Activated T-helper 1 cell treated with anti-CD3 and anti-CD28 coated beads, Interleukin-12 subunit alpha, Interleukin-12 subunit beta, Interleukin-2, Interleukin-4 antibody, amounts not matched to agents 30 ng/mL and 10 ng/mL and 1 ng/mL, durations not matched to agents 14 hours and 24 hours and 36 hours (primary cell): ENCODE results near the gene ATE1. TPM values are rescaled to one million over a fixed set of nuclear protein-coding genes. Genes with fewer than 3 reads are reported as not detected.
"Not testable (repeated sequence)": the region's sequence is repeated elsewhere in the genome, so short reads cannot be mapped to it uniquely, and the experiment has no call there.

Experiments used
- DNase-seq: peaks from one replicate; pipeline ENCODE4 v3.0.0; 2021; ENCODE audit warnings: low spot score
- H3K27ac Mint-ChIP-seq: one replicate; pipeline ENCODE4 v1.8.0; 2021; ENCODE audit warnings: mild to moderate bottlenecking, mixed read lengths
- H3K27me3 Mint-ChIP-seq: one replicate; pipeline ENCODE4 v1.8.0; 2022; ENCODE audit warnings: mild to moderate bottlenecking, moderate library complexity, mixed read lengths; ENCODE audit not compliant: insufficient read depth
- H3K36me3 Mint-ChIP-seq: one replicate; pipeline ENCODE4 v1.8.0; 2021; ENCODE audit warnings: low read depth, mixed read lengths
- H3K4me1 Mint-ChIP-seq: one replicate; pipeline ENCODE4 v1.8.0; 2021; ENCODE audit warnings: low read depth, mixed read lengths
- H3K4me3 Mint-ChIP-seq: one replicate; pipeline ENCODE4 v1.8.0; 2021; ENCODE audit warnings: mild to moderate bottlenecking, moderate library complexity, mixed read lengths
- H3K9me3 Mint-ChIP-seq: one replicate; pipeline ENCODE4 v1.8.0; 2021; ENCODE audit warnings: mixed read lengths
- intact Hi-C: fragments of 100-400 bp; cut with micrococcal nuclease; formaldehyde crosslinking; loops from one replicate; pipeline ENCODE4 v1.15.1; 2024
- total RNA-seq: library from RNA; stranded (reverse); gene quantifications from 2 replicates; pipeline ENCODE4 v1.2.3, GENCODE V29; 2022

The ATE1 gene
- total RNA-seq, 1 donor from 2014 or later, result 37.5 TPM

GRCh38 chr10:121834757-121835156 lies 93.1 kb downstream of the ATE1 start:
- no peaks in the 10 kb centered on the region for H3K4me1 Mint-ChIP-seq
- no peak overlapping the region for H3K27ac Mint-ChIP-seq
- H3K4me3 Mint-ChIP-seq, result no peak overlapping the region
- H3K27me3 Mint-ChIP-seq, result no peaks in the 10 kb centered on the region
- intact Hi-C loops, result no loop called here
- no peaks in the 10 kb centered on the region for H3K9me3 Mint-ChIP-seq
- DNase-seq, result no peak
- H3K36me3 Mint-ChIP-seq, result peaks cover 13% of the 10 kb centered on the region

- H3K27ac Mint-ChIP-seq, result no peak overlapping the region
- no peaks in the 10 kb centered on the region for H3K27me3 Mint-ChIP-seq
- H3K4me1 Mint-ChIP-seq, result no peaks in the 10 kb centered on the region
- H3K36me3 Mint-ChIP-seq, result peaks cover 19% of the 10 kb centered on the region
- intact Hi-C loops, result no loop called here
- H3K4me3 Mint-ChIP-seq, result no peak overlapping the region
- H3K9me3 Mint-ChIP-seq, result no peaks in the 10 kb centered on the region
- DNase-seq, result no peak
These were observed 94.4 kb downstream of the ATE1 start for GRCh38 chr10:121833387-121833786.

- intact Hi-C loops, result no loop called here
- H3K4me1 Mint-ChIP-seq, result no peaks in the 10 kb centered on the region
- H3K27me3 Mint-ChIP-seq, result no peaks in the 10 kb centered on the region
These were observed 95.2 kb downstream of the ATE1 start for GRCh38 chr10:121832647-121833046.

GRCh38 chr10:121831777-121832176 lies 96.1 kb downstream of the ATE1 start:
- no peaks in the 10 kb centered on the region for H3K9me3 Mint-ChIP-seq
- no peak overlapping the region for H3K27ac Mint-ChIP-seq
- no peaks in the 10 kb centered on the region for H3K27me3 Mint-ChIP-seq
- DNase-seq, result no peak
- H3K4me3 Mint-ChIP-seq, result no peak overlapping the region
- H3K36me3 Mint-ChIP-seq, result peaks cover 14% of the 10 kb centered on the region
- intact Hi-C loops, result no loop called here
- no peaks in the 10 kb centered on the region for H3K4me1 Mint-ChIP-seq

More at GRCh38 chr10:121832647-121833046, 95.2 kb downstream of the ATE1 start:
- Mint-ChIP-seq H3K4me3 (no peak overlapping the region), H3K27ac (no peak overlapping the region), H3K36me3 (peaks cover 14% of the 10 kb centered on the region), H3K9me3 (no peaks in the 10 kb centered on the region)
- no peak for DNase-seq

GRCh38 chr10:121831237-121831636 lies 96.6 kb downstream of the ATE1 start:
- no peaks in the 10 kb centered on the region for H3K4me1 Mint-ChIP-seq
- H3K36me3 Mint-ChIP-seq, result peaks cover 16% of the 10 kb centered on the region
- DNase-seq, result no peak
- no peaks in the 10 kb centered on the region for H3K9me3 Mint-ChIP-seq
- H3K27me3 Mint-ChIP-seq, result no peaks in the 10 kb centered on the region
- H3K4me3 Mint-ChIP-seq, result no peak overlapping the region
- H3K27ac Mint-ChIP-seq, result no peak overlapping the region
- intact Hi-C loops, result no loop called here

- H3K36me3 Mint-ChIP-seq, result peaks cover 11% of the 10 kb centered on the region
- H3K9me3 Mint-ChIP-seq, result no peaks in the 10 kb centered on the region
- no peaks in the 10 kb centered on the region for H3K27me3 Mint-ChIP-seq
- no peak overlapping the region for H3K27ac Mint-ChIP-seq
- H3K4me3 Mint-ChIP-seq, result no peak overlapping the region
- no peaks in the 10 kb centered on the region for H3K4me1 Mint-ChIP-seq
- intact Hi-C loops, result no loop called here
- DNase-seq, result no peak
These were observed 97.7 kb downstream of the ATE1 start for GRCh38 chr10:121830101-121830500.

- no peaks in the 10 kb centered on the region for H3K9me3 Mint-ChIP-seq
- no peak overlapping the region for H3K27ac Mint-ChIP-seq
- intact Hi-C loops, result no loop called here
- DNase-seq, result no peak
- H3K4me3 Mint-ChIP-seq, result no peak overlapping the region
- H3K36me3 Mint-ChIP-seq, result peaks cover 11% of the 10 kb centered on the region
- H3K4me1 Mint-ChIP-seq, result no peaks in the 10 kb centered on the region
- H3K27me3 Mint-ChIP-seq, result no peaks in the 10 kb centered on the region
These were observed 99.8 kb downstream of the ATE1 start for GRCh38 chr10:121828045-121828444.

- H3K27me3 Mint-ChIP-seq, H3K36me3 Mint-ChIP-seq, H3K4me3 Mint-ChIP-seq, H3K27ac Mint-ChIP-seq, DNase-seq, H3K9me3 Mint-ChIP-seq, intact Hi-C loops, H3K4me1 Mint-ChIP-seq: not testable (repeated sequence)
These were observed 101.1 kb downstream of the ATE1 start for GRCh38 chr10:121826773-121827172.

- DNase-seq, result no peak
- peaks cover 6% of the 10 kb centered on the region for H3K36me3 Mint-ChIP-seq
- H3K27me3 Mint-ChIP-seq, result no peaks in the 10 kb centered on the region
- no peaks in the 10 kb centered on the region for H3K4me1 Mint-ChIP-seq
- no peak overlapping the region for H3K4me3 Mint-ChIP-seq
- H3K9me3 Mint-ChIP-seq, result no peaks in the 10 kb centered on the region
- intact Hi-C loops, result loop anchor here (1.0 kb wide), 2 partner anchors 63 to 76 kb away; no protein-coding TSS in a partner anchor
- H3K27ac Mint-ChIP-seq, result no peak overlapping the region
These were observed 103.8 kb downstream of the ATE1 start for GRCh38 chr10:121823993-121824463.

- no peak overlapping the region for H3K27ac Mint-ChIP-seq
- no peak overlapping the region for H3K4me3 Mint-ChIP-seq
- intact Hi-C loops, result no loop called here
- no peaks in the 10 kb centered on the region for H3K4me1 Mint-ChIP-seq
- peaks cover 2% of the 10 kb centered on the region for H3K36me3 Mint-ChIP-seq
- DNase-seq, result no peak
- H3K9me3 Mint-ChIP-seq, result no peaks in the 10 kb centered on the region
- H3K27me3 Mint-ChIP-seq, result no peaks in the 10 kb centered on the region
These were observed 105.1 kb downstream of the ATE1 start for GRCh38 chr10:121822724-121823123.

- DNase-seq, result no peak
- H3K9me3 Mint-ChIP-seq, result no peaks in the 10 kb centered on the region
- H3K27ac Mint-ChIP-seq, result no peak overlapping the region
- no peaks in the 10 kb centered on the region for H3K27me3 Mint-ChIP-seq
- H3K4me1 Mint-ChIP-seq, result no peaks in the 10 kb centered on the region
- intact Hi-C loops, result no loop called here
- H3K36me3 Mint-ChIP-seq, result peaks cover 2% of the 10 kb centered on the region
- no peak overlapping the region for H3K4me3 Mint-ChIP-seq
These were observed 105.7 kb downstream of the ATE1 start for GRCh38 chr10:121822180-121822579.

- intact Hi-C loops, result no loop called here
- no peak for DNase-seq
- Mint-ChIP-seq H3K9me3 (no peaks in the 10 kb centered on the region), H3K27me3 (no peaks in the 10 kb centered on the region), H3K27ac (no peak overlapping the region), H3K36me3 (no peaks in the 10 kb centered on the region), H3K4me3 (no peak overlapping the region), H3K4me1 (no peaks in the 10 kb centered on the region)
These were observed 108.8 kb downstream of the ATE1 start for GRCh38 chr10:121819049-121819448.

GRCh38 chr10:121818599-121818998 lies 109.2 kb downstream of the ATE1 start:
- Mint-ChIP-seq H3K36me3 (no peaks in the 10 kb centered on the region), H3K9me3 (no peaks in the 10 kb centered on the region), H3K27ac (no peak overlapping the region), H3K4me3 (no peak overlapping the region), H3K27me3 (no peaks in the 10 kb centered on the region), H3K4me1 (no peaks in the 10 kb centered on the region)
- intact Hi-C loops, result no loop called here
- DNase-seq, result no peak

GRCh38 chr10:121816197-121816596 lies 111.6 kb downstream of the ATE1 start:
- no peak for DNase-seq
- Mint-ChIP-seq H3K36me3 (no peaks in the 10 kb centered on the region), H3K4me3 (no peak overlapping the region), H3K9me3 (no peaks in the 10 kb centered on the region), H3K4me1 (no peaks in the 10 kb centered on the region), H3K27me3 (no peaks in the 10 kb centered on the region), H3K27ac (no peak overlapping the region)
- intact Hi-C loops, result no loop called here
